ENCODE data around the gene NOSTRIN. TPM values are rescaled to one million over a fixed set of nuclear protein-coding genes. Genes with fewer than 3 reads are reported as not detected.

Gene NOSTRIN
- total RNA-seq, 1 donor from 2014 or later, result not detected

- TF ChIP-seq, protein P1, sequence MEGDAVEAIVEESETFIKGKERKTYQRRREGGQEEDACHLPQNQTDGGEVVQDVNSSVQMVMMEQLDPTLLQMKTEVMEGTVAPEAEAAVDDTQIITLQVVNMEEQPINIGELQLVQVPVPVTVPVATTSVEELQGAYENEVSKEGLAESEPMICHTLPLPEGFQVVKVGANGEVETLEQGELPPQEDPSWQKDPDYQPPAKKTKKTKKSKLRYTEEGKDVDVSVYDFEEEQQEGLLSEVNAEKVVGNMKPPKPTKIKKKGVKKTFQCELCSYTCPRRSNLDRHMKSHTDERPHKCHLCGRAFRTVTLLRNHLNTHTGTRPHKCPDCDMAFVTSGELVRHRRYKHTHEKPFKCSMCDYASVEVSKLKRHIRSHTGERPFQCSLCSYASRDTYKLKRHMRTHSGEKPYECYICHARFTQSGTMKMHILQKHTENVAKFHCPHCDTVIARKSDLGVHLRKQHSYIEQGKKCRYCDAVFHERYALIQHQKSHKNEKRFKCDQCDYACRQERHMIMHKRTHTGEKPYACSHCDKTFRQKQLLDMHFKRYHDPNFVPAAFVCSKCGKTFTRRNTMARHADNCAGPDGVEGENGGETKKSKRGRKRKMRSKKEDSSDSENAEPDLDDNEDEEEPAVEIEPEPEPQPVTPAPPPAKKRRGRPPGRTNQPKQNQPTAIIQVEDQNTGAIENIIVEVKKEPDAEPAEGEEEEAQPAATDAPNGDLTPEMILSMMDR (conservative IDR thresholded peaks at IDR 0.05), result no peak
- Mint-ChIP-seq H3K4me1 (peaks cover 18% of the 10 kb centered on the region), H3K4me3 (no peak overlapping the region), H3K36me3 (ENCODE audit: low read depth) (no peaks in the 10 kb centered on the region), H3K27me3 (ENCODE audit: low read depth) (no peaks in the 10 kb centered on the region), H3K9me3 (no peaks in the 10 kb centered on the region), H3K27ac (ENCODE audit: unreplicated experiment) (no peak overlapping the region)
- DNase-seq (ENCODE audit: low read depth, low spot score), result no peak
Measured at GRCh38 chr2:168821992-168822391, 19.6 kb downstream of the NOSTRIN start.

DNA sequence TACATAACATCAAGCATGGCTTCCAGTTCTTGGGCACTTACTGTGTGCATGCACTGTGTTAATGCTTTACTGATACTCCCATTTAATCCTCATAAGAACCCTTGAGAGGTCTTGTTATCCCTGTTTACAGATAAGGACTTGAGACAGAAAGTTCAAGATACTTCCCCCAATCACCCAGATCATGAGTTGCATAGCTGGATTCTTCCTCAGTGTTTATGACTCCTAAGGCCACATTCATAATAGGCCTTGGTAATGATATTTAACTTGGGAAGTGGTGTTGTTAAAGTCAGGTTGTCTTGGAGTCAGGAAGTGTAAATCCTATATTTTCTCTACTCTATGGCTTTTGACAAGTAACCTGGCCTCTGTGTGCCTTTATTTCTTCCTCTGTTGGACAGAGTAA, 22.7 kb downstream of the NOSTRIN start:
- H3K27ac Mint-ChIP-seq (ENCODE audit: unreplicated experiment), result no peak overlapping the region
- H3K9me3 Mint-ChIP-seq, result no peaks in the 10 kb centered on the region
- H3K27me3 Mint-ChIP-seq (ENCODE audit: low read depth), result no peaks in the 10 kb centered on the region
- TF ChIP-seq, protein P1 (conservative IDR thresholded peaks at IDR 0.05), result no peak
- H3K4me1 Mint-ChIP-seq, result peaks cover 9% of the 10 kb centered on the region
- no peak for DNase-seq (ENCODE audit: low read depth, low spot score)
- no peaks in the 10 kb centered on the region for H3K36me3 Mint-ChIP-seq (ENCODE audit: low read depth)
- no peak overlapping the region for H3K4me3 Mint-ChIP-seq

DNA sequence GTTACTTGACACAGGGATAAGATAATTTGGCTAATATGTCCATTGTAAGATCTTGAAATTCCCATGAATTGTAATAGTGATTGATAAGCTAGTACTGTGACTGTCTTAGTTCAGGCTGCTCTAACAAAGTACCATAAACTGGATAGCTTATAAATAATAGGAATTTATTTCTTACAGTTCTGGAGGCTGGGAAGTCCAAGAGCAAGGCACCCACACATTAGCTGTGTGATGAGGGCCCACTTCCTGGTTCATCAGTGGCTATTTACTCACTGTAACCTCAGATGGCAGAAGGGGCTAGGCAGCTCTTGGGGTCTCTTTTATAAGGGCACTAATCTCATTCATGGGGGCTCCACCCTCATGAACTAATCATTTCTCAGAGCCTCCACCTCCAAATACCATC, 28.5 kb downstream of the NOSTRIN start:
- DNase-seq (ENCODE audit: low read depth, low spot score), result no peak
- Mint-ChIP-seq H3K4me3 (no peak overlapping the region), H3K36me3 (ENCODE audit: low read depth) (no peaks in the 10 kb centered on the region), H3K9me3 (peaks cover 2% of the 10 kb centered on the region), H3K27ac (ENCODE audit: unreplicated experiment) (no peak overlapping the region), H3K27me3 (ENCODE audit: low read depth) (no peaks in the 10 kb centered on the region), H3K4me1 (peaks cover 5% of the 10 kb centered on the region)
- TF ChIP-seq, protein P1 (conservative IDR thresholded peaks at IDR 0.05), result no peak

DNA sequence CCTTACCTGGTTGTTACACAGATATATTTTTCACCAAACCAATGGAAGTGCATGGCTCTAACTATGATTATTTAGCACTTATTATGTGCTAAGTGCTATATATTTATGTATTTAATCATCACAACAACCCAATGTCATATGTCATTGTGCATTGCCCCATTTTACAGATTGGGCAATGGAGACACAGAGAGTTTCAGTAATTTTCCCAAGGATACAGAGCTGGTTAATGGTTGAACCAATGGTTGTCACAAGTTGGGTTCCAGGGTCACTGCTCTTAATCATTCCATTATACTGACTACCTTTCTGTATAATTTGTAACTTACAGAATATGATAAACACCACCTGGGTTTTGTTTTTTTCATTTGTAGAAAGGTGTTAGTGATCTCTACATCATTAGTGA, 29.2 kb downstream of the NOSTRIN start:
- H3K27ac Mint-ChIP-seq (ENCODE audit: unreplicated experiment), result no peak overlapping the region
- no peak overlapping the region for H3K4me3 Mint-ChIP-seq
- TF ChIP-seq, protein P1 (conservative IDR thresholded peaks at IDR 0.05), result no peak
- DNase-seq (ENCODE audit: low read depth, low spot score), result no peak
- peaks cover 2% of the 10 kb centered on the region for H3K9me3 Mint-ChIP-seq
- no peaks in the 10 kb centered on the region for H3K4me1 Mint-ChIP-seq
- H3K36me3 Mint-ChIP-seq (ENCODE audit: low read depth), result peaks cover 4% of the 10 kb centered on the region
- H3K27me3 Mint-ChIP-seq (ENCODE audit: low read depth), result no peaks in the 10 kb centered on the region

DNA sequence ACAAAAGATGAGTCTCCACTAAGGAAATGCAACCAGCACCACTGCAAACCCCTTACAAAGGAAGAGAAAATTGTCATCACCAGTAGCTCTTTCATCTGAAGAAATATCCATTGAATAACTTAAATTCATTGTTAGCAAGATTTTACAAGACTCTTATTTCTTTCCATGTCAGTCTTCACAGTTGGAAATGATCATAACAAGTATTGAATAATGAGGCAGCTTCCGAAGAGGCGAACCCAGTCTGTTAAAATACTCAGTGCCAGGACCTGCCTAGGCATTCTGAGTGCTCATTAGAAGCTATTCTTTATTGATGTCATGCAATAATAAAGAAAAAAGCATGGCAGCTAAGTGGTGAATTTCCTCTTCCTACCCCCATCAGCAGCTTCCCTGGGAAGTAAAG, 33.5 kb downstream of the NOSTRIN start:
- Mint-ChIP-seq H3K27me3 (ENCODE audit: low read depth) (no peaks in the 10 kb centered on the region), H3K4me3 (no peak overlapping the region), H3K9me3 (peaks cover 7% of the 10 kb centered on the region), H3K27ac (ENCODE audit: unreplicated experiment) (no peak overlapping the region), H3K36me3 (ENCODE audit: low read depth) (peaks cover 9% of the 10 kb centered on the region), H3K4me1 (no peaks in the 10 kb centered on the region)
- TF ChIP-seq, protein P1 (conservative IDR thresholded peaks at IDR 0.05), result no peak
- DNase-seq (ENCODE audit: low read depth, low spot score), result no peak

DNA sequence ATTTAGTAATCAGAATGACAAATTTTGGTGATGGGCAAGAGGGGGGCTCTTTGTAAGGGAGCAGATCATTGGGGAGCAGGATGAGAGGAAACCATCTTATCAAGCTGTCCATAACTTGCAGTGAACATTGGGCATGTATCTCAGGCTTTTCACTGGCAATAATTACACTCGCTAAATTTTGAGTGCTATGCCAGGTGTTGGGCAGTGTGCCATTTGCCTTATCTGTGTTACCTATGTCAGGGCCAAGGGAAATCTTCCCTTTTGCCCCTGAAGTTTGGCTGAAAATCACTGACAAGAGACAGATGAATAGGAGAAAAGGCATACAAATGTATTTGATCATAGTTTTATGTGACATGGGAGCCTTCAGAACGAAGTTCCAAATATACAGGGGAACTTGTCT, 39.0 kb downstream of the NOSTRIN start:
- DNase-seq (ENCODE audit: low read depth, low spot score), result no peak
- Mint-ChIP-seq H3K27me3 (ENCODE audit: low read depth) (no peaks in the 10 kb centered on the region), H3K4me1 (peaks cover 5% of the 10 kb centered on the region), H3K27ac (ENCODE audit: unreplicated experiment) (no peak overlapping the region), H3K4me3 (no peak overlapping the region), H3K36me3 (ENCODE audit: low read depth) (peaks cover 14% of the 10 kb centered on the region), H3K9me3 (peaks cover 10% of the 10 kb centered on the region)
- TF ChIP-seq, protein P1 (conservative IDR thresholded peaks at IDR 0.05), result no peak

All from neural crest cell (in vitro differentiated cells).